SH-SY5Y (cell line): Measurements from ENCODE around the gene ADARB2.

Experiments
- GATA2 ChIP-seq: IDR thresholded peaks from 2 replicates; pipeline ENCODE4 v1.6.1; 2011; ENCODE audit warnings: mild to moderate bottlenecking, low read depth, low read length
- GATA3 ChIP-seq: IDR thresholded peaks from 2 replicates; pipeline ENCODE4 v1.6.1; 2011; ENCODE audit warnings: low read depth, mild to moderate bottlenecking, low read length, moderate library complexity

The ADARB2 gene

GRCh38 chr10:1524540-1524939 is 212.8 kb downstream of the ADARB2 start:
- TF ChIP-seq GATA2 (no peak), GATA3 (no peak)

DNA sequence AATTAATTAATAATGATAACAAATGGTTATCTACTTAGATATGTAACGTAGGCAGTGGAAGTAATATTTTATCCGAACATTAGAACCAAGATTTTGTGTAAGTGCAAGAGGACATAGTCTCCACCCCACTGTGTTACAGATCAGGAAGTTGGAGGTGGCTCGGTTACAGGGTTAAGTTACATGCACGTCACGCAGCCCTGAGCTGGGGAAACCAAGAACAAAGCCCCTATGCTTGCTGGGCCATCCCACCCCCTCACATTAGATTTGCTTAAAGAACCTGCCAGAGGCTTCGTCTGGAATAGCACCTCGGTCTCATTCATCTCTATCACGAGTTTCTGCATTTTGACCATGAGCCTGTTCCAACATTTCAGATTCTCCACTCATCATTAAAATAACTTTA is 214.1 kb downstream of the ADARB2 start:
- TF ChIP-seq GATA3 = no peak
- no peak for TF ChIP-seq GATA2

- TF ChIP-seq GATA2 (no peak), GATA3 (no peak)
Observed at GRCh38 chr10:1522237-1522636, 215.1 kb downstream of the ADARB2 start.

DNA sequence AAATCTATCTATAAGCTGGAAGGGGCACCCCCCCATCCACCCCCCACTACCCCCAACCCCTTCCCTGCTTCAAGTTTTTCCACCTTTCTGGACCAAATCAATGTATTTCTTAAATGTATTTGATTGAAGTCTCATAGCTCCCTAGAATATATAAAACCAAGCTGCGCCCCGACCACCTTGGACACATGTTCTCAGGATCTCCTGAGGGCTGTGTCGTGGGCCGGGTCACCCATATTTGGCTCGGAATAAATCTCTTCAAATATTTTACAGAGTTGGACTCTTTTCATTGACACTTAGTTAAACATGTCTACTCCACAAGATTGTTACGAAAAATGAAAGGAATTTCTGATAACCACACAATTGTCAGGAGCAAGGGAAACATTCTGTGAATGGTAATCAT is 215.6 kb downstream of the ADARB2 start:
- TF ChIP-seq GATA3 (no peak), GATA2 (no peak)

DNA sequence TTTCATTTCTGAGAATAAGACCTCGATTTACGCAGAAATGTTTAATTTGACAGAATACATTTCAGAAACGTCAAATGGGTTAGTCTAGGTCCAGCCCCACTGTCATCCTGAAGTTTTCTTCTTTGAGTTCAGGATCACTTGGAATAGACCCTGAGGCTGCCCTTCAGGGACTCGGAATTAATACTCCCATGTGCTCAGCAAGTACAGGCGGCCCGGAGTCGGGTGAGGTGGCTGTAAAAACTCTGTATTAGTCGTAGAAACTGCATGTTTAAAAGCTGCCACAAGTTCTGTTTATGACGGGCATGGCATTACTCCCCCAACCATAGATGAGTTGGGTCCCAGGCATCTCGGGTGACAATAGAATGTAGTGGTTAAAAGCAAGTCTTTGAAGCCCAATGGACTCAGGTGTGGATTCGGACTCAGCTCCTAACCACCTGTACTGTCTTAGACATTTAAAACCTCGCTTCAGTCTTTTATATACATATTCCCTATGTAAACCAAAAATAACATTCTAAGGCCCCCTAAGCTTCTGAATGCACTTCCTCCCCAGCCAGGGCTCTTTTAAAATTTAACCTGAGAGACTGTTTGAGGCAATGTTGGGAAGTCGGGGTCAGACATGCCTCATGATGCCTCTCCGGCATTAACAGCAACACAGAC is 216.3 kb downstream of the ADARB2 start:
- TF ChIP-seq GATA2 (no peak), GATA3 (no peak)

GRCh38 chr10:1519391-1519790 is 217.9 kb downstream of the ADARB2 start:
- TF ChIP-seq GATA3 = no peak

- no peak for TF ChIP-seq GATA2
- TF ChIP-seq GATA3 = no peak
Observed at GRCh38 chr10:1517684-1518083, 219.6 kb downstream of the ADARB2 start.

DNA sequence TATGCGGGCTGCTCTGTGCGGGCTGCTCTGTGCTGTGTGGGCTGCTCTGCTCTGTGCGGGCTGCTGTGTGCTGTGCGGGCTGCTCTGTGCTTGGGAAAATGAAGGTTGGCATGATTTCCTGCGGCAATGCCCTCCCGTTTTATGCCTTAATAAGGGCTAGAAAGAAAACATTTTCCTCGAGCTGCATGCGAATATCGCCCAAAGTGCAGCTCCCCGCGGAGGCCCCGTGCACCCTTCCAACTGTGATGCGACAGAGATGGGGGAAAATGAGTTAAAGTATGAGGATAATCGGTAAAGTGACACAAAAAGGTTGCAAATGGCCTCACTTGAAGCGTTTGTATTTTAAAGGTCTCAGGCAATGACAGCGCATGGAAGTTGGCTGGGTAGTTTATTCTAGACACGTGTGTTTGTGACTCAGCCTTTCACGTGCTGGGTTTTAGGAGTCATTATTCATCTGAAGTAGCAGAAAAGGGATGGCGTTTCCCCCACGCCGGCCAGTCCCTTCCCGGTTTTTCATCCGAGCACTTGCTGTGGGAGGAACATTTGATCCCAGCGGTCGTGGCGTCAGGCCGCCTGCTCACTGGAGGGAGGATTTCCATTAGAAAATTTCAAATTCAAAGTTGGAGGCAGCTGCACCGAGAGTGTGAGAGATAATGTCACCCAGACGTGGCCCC is 220.7 kb downstream of the ADARB2 start:
- TF ChIP-seq GATA2 (no peak), GATA3 (no peak)

GRCh38 chr10:1515780-1516491 is 221.4 kb downstream of the ADARB2 start:
- TF ChIP-seq GATA2 (no peak), GATA3 (no peak)

DNA sequence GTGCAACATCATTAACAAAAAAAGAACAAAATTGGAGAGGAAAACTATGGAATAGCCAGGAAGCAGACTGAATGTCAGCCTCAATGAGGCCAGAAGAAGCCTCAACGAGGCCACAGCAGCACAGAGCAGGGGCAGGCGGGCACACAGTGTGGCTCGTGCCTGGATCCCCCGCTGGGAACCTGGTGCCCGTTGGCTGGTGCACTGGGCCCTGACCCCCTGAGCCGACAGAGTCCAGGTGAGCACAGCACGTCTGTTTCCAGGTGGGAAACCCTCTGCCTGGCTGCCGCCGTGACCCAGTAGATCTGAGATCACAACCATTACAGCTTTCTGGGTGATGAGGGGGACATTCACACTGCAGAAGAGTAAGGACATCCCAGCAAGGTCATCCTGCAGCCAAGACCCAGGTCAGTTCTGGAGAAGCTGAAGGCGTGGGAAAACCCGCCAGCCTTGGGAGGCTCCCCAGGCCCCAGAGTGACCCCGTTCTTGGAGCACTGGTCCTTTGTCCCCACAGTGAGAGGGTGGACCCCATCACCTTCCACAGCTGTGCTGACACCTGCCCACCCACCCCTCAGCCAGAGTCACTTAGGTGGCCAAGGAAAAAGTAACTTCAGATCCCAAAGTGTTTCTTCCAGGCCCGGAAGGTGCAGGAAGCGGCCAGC is 222.1 kb downstream of the ADARB2 start:
- TF ChIP-seq GATA3 (no peak), GATA2 (no peak)

GRCh38 chr10:1514681-1515080 is 222.6 kb downstream of the ADARB2 start:
- TF ChIP-seq GATA3 (no peak), GATA2 (no peak)

GRCh38 chr10:1513221-1513620 is 224.1 kb downstream of the ADARB2 start:
- TF ChIP-seq GATA3 = no peak
- TF ChIP-seq GATA2 = no peak

DNA sequence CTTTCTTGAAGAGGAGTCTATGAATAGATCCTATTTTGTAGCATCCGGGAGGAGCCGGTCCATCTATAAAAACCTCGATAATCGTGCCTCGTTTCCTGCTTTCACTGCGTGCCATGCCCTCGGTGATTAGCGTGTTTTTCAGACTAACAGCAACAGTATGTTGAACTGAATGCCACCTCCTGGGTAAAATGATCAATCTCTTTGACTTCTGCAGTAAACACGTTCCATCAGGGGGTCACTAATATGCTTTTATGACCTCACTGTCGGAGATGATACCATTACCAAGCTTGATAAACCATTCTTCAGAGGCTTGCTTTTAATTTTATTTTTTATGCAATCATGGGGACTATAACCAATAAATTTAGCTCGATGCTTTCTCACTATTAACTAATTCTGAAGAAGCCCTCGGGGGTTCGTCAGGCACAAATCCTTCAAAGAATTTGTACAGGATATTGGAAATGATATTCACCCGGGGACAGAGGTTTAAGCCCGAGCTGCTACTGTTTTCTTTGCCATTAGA is 228.3 kb downstream of the ADARB2 start:
- no peak for TF ChIP-seq GATA3
- no peak for TF ChIP-seq GATA2

DNA sequence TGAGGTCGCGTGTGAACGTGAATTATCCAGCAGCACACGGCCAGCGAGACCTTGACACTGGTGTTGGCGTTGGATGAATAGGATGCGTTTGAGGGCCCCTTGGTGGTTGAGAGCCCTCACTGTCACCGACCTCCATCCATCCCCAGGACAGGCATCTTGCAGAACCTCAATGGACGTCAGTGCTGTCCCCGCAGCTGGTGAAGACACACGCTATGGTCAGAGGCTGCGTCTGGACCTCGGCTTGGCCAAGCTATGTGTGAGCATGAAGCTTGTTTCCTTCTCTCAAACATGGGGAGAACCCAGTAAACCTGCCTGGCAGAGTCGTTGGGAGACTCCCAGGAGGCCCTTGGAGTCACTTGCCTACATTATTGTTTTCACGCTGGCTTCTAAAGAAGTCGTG is 229.2 kb downstream of the ADARB2 start:
- TF ChIP-seq GATA3 (no peak), GATA2 (no peak)

DNA sequence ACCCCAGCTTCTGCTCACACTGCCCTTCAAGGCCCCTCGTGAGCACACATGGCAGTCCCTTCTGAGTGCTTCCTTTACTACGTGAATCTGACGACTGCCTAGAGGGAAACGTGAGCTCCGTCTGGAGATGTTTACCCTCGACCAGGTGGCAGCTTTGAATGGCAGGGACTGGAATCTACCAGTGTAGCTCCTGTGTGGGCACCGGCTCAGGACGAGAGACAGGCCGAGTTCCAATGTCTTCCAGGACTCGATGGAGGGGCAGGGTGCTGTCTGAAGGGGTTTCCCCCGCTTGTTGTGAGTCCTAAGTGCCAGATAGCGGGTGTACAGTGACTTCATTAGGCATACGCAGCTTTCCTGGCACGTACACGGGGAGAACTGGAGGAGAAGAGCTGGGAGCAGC is 229.9 kb downstream of the ADARB2 start:
- TF ChIP-seq GATA3 (no peak), GATA2 (no peak)
